ENCODE measurements around the gene FSIP1.
A peak's percentile ranks its signal among the peaks of the same experiment; 100 is the strongest.
"Not testable (repeated sequence)": the region's sequence is repeated elsewhere in the genome, so short reads cannot be mapped to it uniquely, and the experiment has no call there.

The FSIP1 gene

GRCh38 chr15:39814489-39814888 is 31.8 kb upstream of the FSIP1 start:
- Histone ChIP-seq H3K79me1 (ENCODE audit: low read length) (no peaks in the 10 kb centered on the region), H3K27ac (ENCODE audit: low read depth, low read length) (no peak overlapping the region), H3K4ac (ENCODE audit: low read depth, low read length) (no peak overlapping the region), H4K91ac (ENCODE audit: low read depth, low read length) (no peak overlapping the region), H3K14ac (ENCODE audit: low read length) (no peak overlapping the region), H3K4me3 (ENCODE audit: low read depth, low read length) (no peak overlapping the region), H2AFZ (ENCODE audit: insufficient read depth, low read length, poor library complexity) (no peak overlapping the region), H2BK120ac (ENCODE audit: insufficient read depth, low read length, poor library complexity) (no peak overlapping the region), H4K12ac (ENCODE audit: low read depth, low read length) (no peak overlapping the region), H4K8ac (ENCODE audit: low read depth, low read length) (no peak overlapping the region), H3K27me3 (ENCODE audit: insufficient read depth, low read length) (no peaks in the 10 kb centered on the region), H2AK5ac (ENCODE audit: low read length) (no peak overlapping the region), H3K4me2 (ENCODE audit: low read length) (no peak overlapping the region), H3K23ac (ENCODE audit: low read length) (no peak overlapping the region), H3K9ac (ENCODE audit: low read length) (no peak overlapping the region), H3K9me3 (ENCODE audit: insufficient read depth, low read depth, low read length) (no peaks in the 10 kb centered on the region), H2BK5ac (ENCODE audit: low read depth, low read length, poor library complexity) (no peak overlapping the region), H3K18ac (ENCODE audit: low read length) (no peak overlapping the region), H3K79me2 (ENCODE audit: control insufficient read depth, insufficient read depth, low read length, poor library complexity) (no peaks in the 10 kb centered on the region), H3K36me3 (ENCODE audit: control insufficient read depth in 1 of 2, insufficient read depth in 2 of 2, low read length in 2 of 2) (no peaks in the 10 kb centered on the region), H3K4me1 (ENCODE audit: control insufficient read depth in 1 of 2, insufficient read depth in 2 of 2, low read length in 2 of 2) (peaks cover 0 to 3% of the 10 kb centered on the region in 2 experiments), H2BK12ac (ENCODE audit: low read length) (no peak overlapping the region)
- no peak for DNase-seq
- no CpG with 5 or more reads among the region's 1 CpG for WGBS (ENCODE audit: extremely low coverage, insufficient coverage, insufficient read length)

GRCh38 chr15:39812651-39813050 is 30.0 kb upstream of the FSIP1 start:
- not testable (repeated sequence) for DNase-seq; H3K9ac ChIP-seq (ENCODE audit: low read length); H4K12ac ChIP-seq (ENCODE audit: low read depth, low read length); H3K79me2 ChIP-seq (ENCODE audit: control insufficient read depth, insufficient read depth, low read length, poor library complexity); H3K14ac ChIP-seq (ENCODE audit: low read length); H3K27ac ChIP-seq (ENCODE audit: low read depth, low read length); H3K23ac ChIP-seq (ENCODE audit: low read length); H3K79me1 ChIP-seq (ENCODE audit: low read length); H3K4me1 ChIP-seq (ENCODE audit: control insufficient read depth in 1 of 2, insufficient read depth in 2 of 2, low read length in 2 of 2); H4K8ac ChIP-seq (ENCODE audit: low read depth, low read length); H3K27me3 ChIP-seq (ENCODE audit: insufficient read depth, low read length); H3K18ac ChIP-seq (ENCODE audit: low read length); H3K4me2 ChIP-seq (ENCODE audit: low read length); H2AFZ ChIP-seq (ENCODE audit: insufficient read depth, low read length, poor library complexity); H3K9me3 ChIP-seq (ENCODE audit: insufficient read depth, low read depth, low read length); H3K36me3 ChIP-seq (ENCODE audit: control insufficient read depth in 1 of 2, insufficient read depth in 2 of 2, low read length in 2 of 2); H4K91ac ChIP-seq (ENCODE audit: low read depth, low read length); H3K4me3 ChIP-seq (ENCODE audit: low read depth, low read length); H3K4ac ChIP-seq (ENCODE audit: low read depth, low read length)
- Histone ChIP-seq H2BK120ac (ENCODE audit: insufficient read depth, low read length, poor library complexity) (peak overlapping the region; percentile 33), H2BK12ac (ENCODE audit: low read length) (peak overlapping the region; percentile 76), H2BK5ac (ENCODE audit: low read depth, low read length, poor library complexity) (peak overlapping the region; percentile 56), H2AK5ac (ENCODE audit: low read length) (peak overlapping the region; percentile 46)
- WGBS (ENCODE audit: extremely low coverage, insufficient coverage, insufficient read length) = no CpG with 5 or more reads among the region's 3 CpGs

GRCh38 chr15:39808909-39809308 is 26.3 kb upstream of the FSIP1 start:
- no peak overlapping the region for H3K4ac ChIP-seq (ENCODE audit: low read depth, low read length)
- no peak overlapping the region for H3K27ac ChIP-seq (ENCODE audit: low read depth, low read length)
- H4K91ac ChIP-seq (ENCODE audit: low read depth, low read length) = no peak overlapping the region
- H3K23ac ChIP-seq (ENCODE audit: low read length) = no peak overlapping the region
- no peaks in the 10 kb centered on the region for H3K79me2 ChIP-seq (ENCODE audit: control insufficient read depth, insufficient read depth, low read length, poor library complexity)
- H2BK5ac ChIP-seq (ENCODE audit: low read depth, low read length, poor library complexity) = no peak overlapping the region
- H3K4me2 ChIP-seq (ENCODE audit: low read length) = no peak overlapping the region
- H3K9ac ChIP-seq (ENCODE audit: low read length) = no peak overlapping the region
- H2BK12ac ChIP-seq (ENCODE audit: low read length) = no peak overlapping the region
- no peaks in the 10 kb centered on the region for H3K36me3 ChIP-seq (ENCODE audit: control insufficient read depth in 1 of 2, insufficient read depth in 2 of 2, low read length in 2 of 2)
- H3K4me1 ChIP-seq (ENCODE audit: control insufficient read depth in 1 of 2, insufficient read depth in 2 of 2, low read length in 2 of 2) = peaks cover 0 to 3% of the 10 kb centered on the region in 2 experiments
- no peak overlapping the region for H2BK120ac ChIP-seq (ENCODE audit: insufficient read depth, low read length, poor library complexity)
- H3K9me3 ChIP-seq (ENCODE audit: insufficient read depth, low read depth, low read length) = no peaks in the 10 kb centered on the region
- H3K18ac ChIP-seq (ENCODE audit: low read length) = no peak overlapping the region
- no peak overlapping the region for H4K8ac ChIP-seq (ENCODE audit: low read depth, low read length)
- H3K14ac ChIP-seq (ENCODE audit: low read length) = no peak overlapping the region
- H3K4me3 ChIP-seq (ENCODE audit: low read depth, low read length) = no peak overlapping the region
- no peak overlapping the region for H4K12ac ChIP-seq (ENCODE audit: low read depth, low read length)
- H3K79me1 ChIP-seq (ENCODE audit: low read length) = no peaks in the 10 kb centered on the region
- no CpG with 5 or more reads among the region's 3 CpGs for WGBS (ENCODE audit: extremely low coverage, insufficient coverage, insufficient read length)
- DNase-seq = no peak
- no peak overlapping the region for H2AK5ac ChIP-seq (ENCODE audit: low read length)
- no peak overlapping the region for H2AFZ ChIP-seq (ENCODE audit: insufficient read depth, low read length, poor library complexity)
- no peaks in the 10 kb centered on the region for H3K27me3 ChIP-seq (ENCODE audit: insufficient read depth, low read length)

GRCh38 chr15:39807791-39808190 is 25.1 kb upstream of the FSIP1 start:
- Histone ChIP-seq H3K18ac (ENCODE audit: low read length) (no peak overlapping the region), H3K27me3 (ENCODE audit: insufficient read depth, low read length) (no peaks in the 10 kb centered on the region), H2BK12ac (ENCODE audit: low read length) (no peak overlapping the region), H3K36me3 (ENCODE audit: control insufficient read depth in 1 of 2, insufficient read depth in 2 of 2, low read length in 2 of 2) (no peaks in the 10 kb centered on the region), H2BK120ac (ENCODE audit: insufficient read depth, low read length, poor library complexity) (no peak overlapping the region), H2AK5ac (ENCODE audit: low read length) (no peak overlapping the region), H2AFZ (ENCODE audit: insufficient read depth, low read length, poor library complexity) (no peak overlapping the region), H4K12ac (ENCODE audit: low read depth, low read length) (no peak overlapping the region), H3K4me1 (ENCODE audit: control insufficient read depth in 1 of 2, insufficient read depth in 2 of 2, low read length in 2 of 2) (peaks cover 0 to 2% of the 10 kb centered on the region in 2 experiments), H3K4ac (ENCODE audit: low read depth, low read length) (no peak overlapping the region), H2BK5ac (ENCODE audit: low read depth, low read length, poor library complexity) (no peak overlapping the region), H4K8ac (ENCODE audit: low read depth, low read length) (no peak overlapping the region), H3K23ac (ENCODE audit: low read length) (no peak overlapping the region), H3K4me3 (ENCODE audit: low read depth, low read length) (no peak overlapping the region), H3K9me3 (ENCODE audit: insufficient read depth, low read depth, low read length) (no peaks in the 10 kb centered on the region), H3K14ac (ENCODE audit: low read length) (no peak overlapping the region), H3K4me2 (ENCODE audit: low read length) (no peak overlapping the region), H3K27ac (ENCODE audit: low read depth, low read length) (no peak overlapping the region), H3K79me1 (ENCODE audit: low read length) (no peaks in the 10 kb centered on the region), H3K79me2 (ENCODE audit: control insufficient read depth, insufficient read depth, low read length, poor library complexity) (no peaks in the 10 kb centered on the region), H4K91ac (ENCODE audit: low read depth, low read length) (no peak overlapping the region), H3K9ac (ENCODE audit: low read length) (no peak overlapping the region)
- DNase-seq = no peak
- no CpG with 5 or more reads among the region's 4 CpGs for WGBS (ENCODE audit: extremely low coverage, insufficient coverage, insufficient read length)
